Neural progenitor cell (in vitro differentiated cells): ENCODE data around the gene TRIM38.

Source experiments
- CTCF ChIP-seq: fragments of 200-600 bp; sonication (generic); IDR thresholded peaks from 2 replicates; pipeline ENCODE4 v1.5.1; 2017; ENCODE audit warnings: antibody characterized with exemption, mild to moderate bottlenecking
- EZH2 ChIP-seq: fragments of 200-600 bp; sonication (generic); IDR thresholded peaks from 2 replicates; pipeline ENCODE4 v1.6.1; 2017; ENCODE audit warnings: antibody characterized with exemption, mild to moderate bottlenecking, moderate library complexity
- EZH2phosphoT487 ChIP-seq: fragments of 200-600 bp; sonication (generic); IDR thresholded peaks from 2 replicates; pipeline ENCODE4 v1.6.1; 2017; ENCODE audit warnings: antibody characterized with exemption

GRCh38 chr6:26026833-26027490 is 64.4 kb downstream of the TRIM38 start:
- TF ChIP-seq CTCF (no peak), EZH2 (no peak), EZH2phosphoT487 (no peak)
